ENCODE results near the gene RAET1G.
"Not testable (repeated sequence)": the region's sequence is repeated elsewhere in the genome, so short reads cannot be mapped to it uniquely, and the experiment has no call there.

The RAET1G gene

GRCh38 chr6:149909701-149910470, 13.0 kb downstream of the RAET1G start:
- DNase-seq = no peak

DNA sequence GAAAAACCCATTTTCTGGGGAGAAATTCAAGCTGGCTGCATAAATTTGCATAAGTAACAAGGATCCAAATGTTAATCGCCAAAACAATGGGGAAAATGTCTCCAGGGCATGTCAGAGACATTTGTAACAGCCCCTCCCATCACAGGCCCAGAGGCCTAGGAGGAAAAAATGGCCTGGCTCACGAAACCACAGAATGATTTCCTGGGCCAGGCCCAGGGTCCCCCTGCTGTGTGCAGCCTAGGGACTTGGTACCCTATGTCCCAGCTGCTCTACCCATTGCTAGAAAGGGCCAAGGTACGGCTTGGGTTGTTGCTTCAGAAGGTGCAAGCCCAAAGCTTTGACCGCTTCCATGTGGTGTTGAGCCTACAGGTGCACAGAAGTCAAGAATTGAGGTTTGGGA, 14.4 kb downstream of the RAET1G start:
- not testable (repeated sequence) for DNase-seq

GRCh38 chr6:149907317-149907716, 15.6 kb downstream of the RAET1G start:
- DNase-seq = no peak

DNA sequence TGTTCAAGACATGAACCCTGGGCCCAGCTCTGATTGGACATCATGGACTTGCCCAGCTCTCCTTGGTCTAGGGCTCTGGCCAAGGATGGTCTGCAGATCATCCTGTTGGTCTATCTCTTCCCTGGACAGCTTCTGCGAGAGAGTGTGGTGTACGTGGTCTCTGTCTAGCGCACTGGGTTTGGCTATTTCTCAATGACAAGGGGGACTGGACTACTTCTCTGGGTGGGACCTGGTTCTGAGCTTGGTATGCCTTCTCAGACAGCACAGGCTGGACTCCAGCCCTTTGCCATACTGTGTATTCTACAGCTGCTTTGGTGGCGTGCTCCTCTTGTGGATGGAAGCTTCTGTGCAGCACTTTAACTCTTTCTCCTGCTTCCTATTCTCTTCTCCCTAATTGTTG, 16.5 kb downstream of the RAET1G start:
- DNase-seq = no peak

GRCh38 chr6:149905911-149906371, 17.0 kb downstream of the RAET1G start:
- DNase-seq = no peak

DNA sequence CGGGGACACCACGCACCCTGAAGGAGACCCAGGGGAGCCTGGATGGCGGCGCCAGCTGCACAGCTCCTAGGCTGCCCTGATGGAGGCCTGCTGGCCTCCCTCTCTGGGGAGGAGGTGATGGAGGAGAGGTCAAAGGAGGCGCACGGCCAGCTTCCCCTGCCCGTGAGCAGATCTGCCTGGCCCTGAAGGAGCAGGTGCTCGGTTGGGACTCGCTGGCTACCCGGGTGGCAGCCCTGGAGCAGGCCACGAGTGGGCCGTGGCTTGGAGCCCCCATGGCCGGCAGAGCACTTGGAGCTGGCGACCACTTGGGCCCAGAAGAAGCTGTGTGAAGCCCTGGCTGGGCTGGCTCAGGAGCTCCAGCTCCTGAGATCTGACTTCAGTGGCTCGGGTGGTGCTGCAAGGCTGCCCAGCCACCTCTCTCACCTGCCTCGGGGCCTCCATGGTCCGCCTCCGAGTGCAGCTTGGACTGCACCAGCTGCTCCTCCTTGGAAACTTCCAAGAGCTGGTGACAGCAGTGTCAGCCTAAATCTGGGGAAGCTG, 17.5 kb downstream of the RAET1G start:
- no peak for DNase-seq

- DNase-seq = no peak
Observed at GRCh38 chr6:149904661-149905370, 18.1 kb downstream of the RAET1G start.

GRCh38 chr6:149903938-149904611, 18.8 kb downstream of the RAET1G start:
- no peak for DNase-seq

DNA sequence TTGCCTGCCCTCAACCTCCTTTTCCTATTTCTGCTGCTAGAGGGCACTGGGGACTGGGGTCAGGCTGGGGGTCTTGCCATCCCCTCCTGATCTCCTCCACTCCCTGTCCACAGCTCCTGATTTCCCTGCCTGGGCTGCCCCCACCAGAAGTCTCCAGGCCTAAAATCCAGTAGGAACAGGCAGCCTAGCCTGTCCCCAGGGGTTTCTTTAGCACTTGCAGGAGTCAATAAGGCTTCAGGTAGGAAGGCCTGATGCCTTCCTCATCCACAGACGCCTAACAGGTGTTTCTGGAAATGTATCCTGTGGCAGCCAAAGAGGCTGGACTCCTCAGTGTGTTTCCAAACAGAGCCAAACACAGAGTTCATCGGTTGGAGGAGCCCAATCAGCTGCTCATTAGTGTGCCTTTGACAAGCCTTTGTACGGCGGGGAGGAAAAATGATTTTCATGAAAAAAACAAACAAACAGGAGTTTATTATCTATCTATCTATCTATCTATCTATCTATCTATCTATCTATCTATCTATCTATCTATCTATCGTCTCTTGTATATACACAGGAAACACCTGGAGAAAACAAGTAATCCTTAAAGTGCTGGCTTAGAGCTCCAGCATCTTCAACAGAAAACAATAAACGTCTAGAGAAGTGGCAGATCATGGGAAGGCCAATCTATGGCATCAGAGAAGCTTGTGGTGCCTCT, 21.3 kb downstream of the RAET1G start:
- DNase-seq = no peak

DNA sequence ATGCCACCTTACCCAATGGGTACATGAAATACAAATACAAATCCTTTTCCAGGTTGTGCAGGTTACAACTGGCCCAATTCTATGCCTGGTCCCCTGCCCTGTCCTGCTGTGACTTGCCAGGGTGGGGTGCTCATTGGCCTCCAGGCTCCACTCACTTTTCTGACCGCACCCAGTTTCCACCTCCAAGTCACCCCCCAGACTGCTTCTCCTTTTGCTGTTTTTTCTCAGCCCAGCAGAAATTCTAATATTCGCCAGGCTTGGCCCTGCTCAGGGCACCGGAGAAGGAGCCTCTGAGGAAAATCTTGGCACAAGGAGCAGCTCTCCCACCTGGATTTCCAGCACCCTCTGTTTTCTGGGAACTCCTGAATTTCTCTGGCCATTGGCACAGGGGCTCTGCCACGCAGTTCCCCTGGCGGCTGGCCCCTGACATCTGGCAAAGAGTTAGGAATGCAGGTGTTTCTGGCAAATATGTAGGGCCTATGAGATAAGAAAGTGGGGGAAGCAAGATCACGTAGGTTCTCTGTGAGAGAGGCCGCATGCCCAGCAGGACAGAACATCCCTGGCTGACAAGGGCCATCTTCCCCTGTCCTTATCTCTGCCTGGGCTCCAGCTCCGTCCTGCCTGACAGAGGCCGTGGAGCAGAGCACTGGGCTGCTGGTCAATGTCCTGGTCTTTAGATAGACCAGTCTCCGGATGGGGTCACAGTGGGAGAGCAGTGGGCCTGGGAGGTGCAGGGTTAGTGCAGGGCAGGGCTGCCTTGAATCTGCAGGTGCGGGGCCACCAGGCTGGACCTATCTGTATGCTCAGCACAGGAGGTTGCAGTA, 22.1 kb downstream of the RAET1G start:
- DNase-seq = no peak

DNA sequence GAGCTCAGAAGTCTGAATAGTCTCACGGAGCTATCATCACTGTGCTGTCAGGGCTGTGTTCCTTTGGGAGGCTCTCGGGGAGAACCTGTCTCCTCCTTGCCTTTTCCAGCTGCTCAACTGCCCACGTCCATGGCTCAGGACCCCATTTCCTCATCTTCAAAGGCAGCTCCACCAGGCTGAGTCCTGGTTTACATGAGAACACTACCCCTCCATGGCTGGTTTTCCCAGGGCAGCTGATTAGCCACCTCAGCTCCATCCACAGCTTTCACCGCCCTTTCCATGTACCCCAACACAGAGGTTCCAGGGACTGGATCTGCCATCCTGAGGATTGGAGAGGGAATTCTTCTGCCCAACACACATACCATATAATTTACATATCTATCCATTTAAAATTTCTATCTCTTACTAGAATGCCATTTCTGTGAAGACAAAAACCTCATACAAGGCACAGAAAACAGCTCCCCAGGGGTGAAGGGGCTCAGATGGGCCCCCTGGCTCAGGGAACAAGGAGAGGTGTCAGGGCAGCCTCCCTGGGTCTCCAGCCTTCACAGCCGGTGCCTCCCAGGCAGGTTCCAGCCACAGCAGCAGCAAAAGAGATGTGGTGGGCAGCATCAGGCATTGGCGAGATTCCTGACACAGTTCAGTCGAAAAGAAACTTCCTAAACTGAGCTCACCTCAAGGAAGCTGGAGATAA, 22.8 kb downstream of the RAET1G start:
- DNase-seq = no peak

GRCh38 chr6:149899486-149899885, 23.4 kb downstream of the RAET1G start:
- no peak for DNase-seq

DNA sequence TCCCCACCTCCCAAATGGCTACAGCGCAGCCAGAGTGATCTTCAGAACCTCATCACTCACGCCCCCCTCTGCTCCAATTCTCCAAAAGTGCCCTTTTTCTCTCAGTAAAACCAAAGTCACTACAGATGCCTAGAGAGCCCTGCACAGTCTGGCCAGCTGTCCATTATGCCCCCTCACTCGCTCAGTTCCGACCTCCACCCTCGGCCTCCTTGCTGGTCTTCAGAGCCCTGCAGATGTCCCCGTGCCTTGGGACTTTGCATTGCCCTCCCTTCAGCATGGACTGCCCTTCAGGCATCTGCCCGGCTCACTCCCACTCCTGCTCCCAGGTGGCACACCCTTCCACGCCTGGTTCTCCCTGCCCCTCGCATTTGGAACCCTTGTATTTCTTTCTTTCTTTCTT, 24.0 kb downstream of the RAET1G start:
- DNase-seq = no peak

DNA sequence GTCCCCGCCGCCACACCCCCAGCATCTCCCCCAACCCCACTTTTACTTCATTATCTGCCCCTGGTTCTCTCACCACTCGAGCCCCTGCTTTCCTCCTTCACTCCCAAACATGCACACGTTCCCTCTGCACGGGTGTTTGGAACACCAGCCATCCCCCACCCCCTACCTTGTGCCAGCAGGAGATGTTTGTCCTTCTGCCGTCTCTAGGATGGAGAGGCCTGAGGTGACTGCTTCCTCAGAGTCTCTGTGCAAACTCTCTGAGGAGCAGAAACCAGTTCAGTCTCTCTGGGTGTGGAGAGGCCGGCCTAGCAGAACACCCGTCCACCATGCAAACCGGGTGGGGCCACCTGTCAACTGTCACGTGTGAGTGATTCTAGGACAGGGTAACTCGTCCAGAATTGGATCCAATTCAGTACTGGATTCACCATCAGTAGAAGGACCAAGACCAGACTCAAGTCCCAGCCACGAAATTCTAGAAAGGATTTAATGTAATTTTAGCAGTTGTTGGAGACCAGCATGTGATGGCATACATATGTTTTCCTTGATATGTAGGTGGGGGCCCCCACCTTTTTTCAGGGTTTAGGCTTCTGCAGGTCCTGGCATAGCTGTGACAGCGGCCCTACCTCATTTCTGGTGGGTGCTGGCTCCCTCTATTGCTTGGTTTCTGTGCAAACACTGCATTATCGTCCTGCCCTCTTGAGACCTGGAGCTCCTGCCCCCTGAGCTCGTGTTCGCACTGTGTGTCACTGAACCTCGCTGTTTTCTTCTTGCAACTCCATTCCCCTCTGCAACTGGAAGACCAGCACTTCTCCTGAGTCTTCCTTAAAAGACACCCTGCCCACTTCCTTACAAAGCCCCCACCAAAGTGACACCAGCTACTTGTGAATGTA, 24.8 kb downstream of the RAET1G start, which contains the start of gene RAET1E:
Gene RAET1E, minus strand, starts transcription at position 259 of the 890 bp plus-strand sequence. CDS start 7,212 bp downstream, outside the sequence.
- DNase-seq = no peak

DNA sequence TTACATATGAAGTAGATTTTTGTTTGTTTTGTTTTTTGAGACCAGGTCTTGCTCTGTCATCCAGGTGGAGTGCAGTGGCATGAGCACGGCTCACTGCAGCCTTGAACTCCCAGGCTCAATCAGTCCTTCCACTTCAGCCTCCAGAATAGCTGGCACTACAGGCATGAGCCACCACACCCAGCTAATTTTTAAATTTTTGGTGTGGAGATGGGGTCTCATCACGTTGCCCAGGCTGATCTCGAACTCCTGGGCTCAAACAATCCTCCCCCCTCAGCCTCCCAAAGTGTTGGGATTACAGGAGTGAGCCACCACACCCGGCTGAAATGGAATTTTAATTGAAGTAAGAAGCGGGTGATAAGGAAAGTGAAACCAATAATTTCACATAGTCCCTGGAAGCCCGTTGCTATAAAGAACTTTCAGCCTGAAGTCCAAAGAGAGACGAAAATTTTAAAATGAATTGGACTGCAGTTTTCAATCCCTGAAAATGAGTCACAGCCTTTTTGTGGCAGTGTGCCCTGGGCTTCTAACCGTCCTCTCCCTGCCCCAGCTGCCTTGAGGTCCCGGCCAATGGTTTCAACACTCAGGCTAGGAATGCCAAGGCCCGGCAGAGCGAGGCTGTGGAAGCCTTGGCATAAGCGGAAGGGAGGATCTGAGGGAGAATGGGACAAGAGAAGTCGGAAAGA, 25.8 kb downstream of the RAET1G start:
- no peak for DNase-seq

DNA sequence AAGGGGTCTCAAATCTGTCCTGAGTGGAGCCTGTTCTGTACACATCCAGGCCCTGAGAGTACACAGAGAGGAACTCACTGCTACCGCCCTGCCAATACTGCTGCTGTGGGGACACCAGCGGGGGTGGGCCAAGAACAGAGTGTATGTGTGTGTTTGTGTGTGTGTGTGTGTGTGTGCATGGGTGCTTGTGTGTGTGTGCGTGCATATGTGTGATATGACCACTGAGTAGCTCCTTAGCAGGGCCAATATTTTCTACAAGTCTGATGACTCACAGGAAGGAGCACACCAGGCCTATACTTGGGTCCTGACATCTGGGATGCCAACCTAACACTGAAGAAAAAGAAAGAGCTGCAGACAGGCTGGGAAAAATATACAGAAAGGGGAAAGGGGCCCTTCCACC, 26.4 kb downstream of the RAET1G start:
- no peak for DNase-seq

DNA sequence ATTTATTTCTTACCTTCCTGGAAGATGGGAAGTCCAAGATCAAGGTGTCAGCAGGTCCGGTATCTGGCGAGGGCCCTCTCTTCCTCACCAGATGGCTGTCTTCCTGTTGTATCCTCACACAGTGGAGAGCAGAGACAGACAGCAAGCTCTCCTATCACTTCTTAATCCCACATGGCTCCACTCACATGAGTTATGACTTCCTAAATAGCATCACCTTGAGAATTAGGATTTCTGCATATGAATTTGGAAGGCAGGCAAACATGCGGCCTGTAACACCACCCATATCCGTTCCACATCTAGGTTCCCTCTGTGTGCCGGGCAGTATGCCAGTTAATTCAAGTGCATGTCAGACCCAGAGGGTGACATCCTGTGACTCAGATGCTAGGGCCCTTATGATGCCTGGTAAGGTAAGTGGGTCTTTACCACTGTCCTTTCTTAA, 27.1 kb downstream of the RAET1G start:
- peak; percentile 38 for DNase-seq

DNA sequence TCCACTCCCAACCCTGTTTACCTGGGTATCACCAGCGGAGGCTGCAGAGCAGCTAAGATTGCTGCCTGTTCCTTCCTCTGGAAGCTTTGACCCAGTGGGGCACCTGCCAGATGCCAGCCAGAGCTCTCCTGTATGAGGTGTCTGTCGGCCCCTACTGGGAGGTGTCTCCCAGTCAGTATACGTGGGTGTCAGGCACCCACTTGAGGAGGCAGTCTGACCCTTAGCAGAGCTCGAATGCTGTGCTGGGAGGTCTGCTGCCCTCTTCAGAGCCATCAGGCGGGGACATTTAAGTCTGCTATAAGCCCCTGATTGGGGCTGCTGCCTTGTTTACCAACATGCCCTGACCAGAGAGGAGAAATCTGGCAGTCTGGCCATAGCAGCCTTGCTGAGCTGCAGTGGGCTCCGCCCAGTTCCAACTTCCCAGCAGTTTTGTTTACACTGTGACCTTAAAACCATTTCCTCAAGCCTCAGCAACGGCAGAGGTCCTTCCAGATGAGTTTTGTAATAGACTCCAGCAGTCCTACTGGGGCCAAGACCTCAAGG, 27.8 kb downstream of the RAET1G start:
- DNase-seq = no peak

- DNase-seq = not testable (repeated sequence)
Observed at GRCh38 chr6:149891864-149892263, 31.1 kb downstream of the RAET1G start.

All from CD4-positive, alpha-beta T cell treated with Interleukin-12 subunit alpha and Interleukin-12 subunit beta, for 1 hour (primary cell).